Left lobe of liver (tissue), 1 donor: ENCODE measurements around the gene TMEM184C. TPM values are rescaled to one million over a fixed set of nuclear protein-coding genes. Genes with fewer than 3 reads are reported as not detected.

Experiments used
- total RNA-seq: library from RNA; stranded (reverse); gene quantifications from one replicate; pipeline ENCODE4 v1.2.1, GENCODE V29; 2021
- donor health status: DM: no; HTN: yes; CAD: no.

The TMEM184C gene
- total RNA-seq, 1 donor from 2014 or later = 22.0 TPM

Other genes with a start within 250 kb of the TMEM184C start
- gene EDNRA, start 136.3 kb upstream of the TMEM184C start, total RNA-seq = 2.0 TPM
- 4.6 TPM for gene PRMT9, start 66.8 kb downstream of the TMEM184C start, total RNA-seq
- gene ARHGAP10, start 114.7 kb downstream of the TMEM184C start, total RNA-seq = 8.0 TPM